Tibial nerve (tissue), 3 donors: ENCODE measurements around the gene LYPD5.

ENCODE experiments used
- CTCF ChIP-seq, 5 experiments: fragments of 200-600 bp in 3 of 5; fragments of 450-650 bp in 2 of 5; sonication (generic) in 3 of 5; IDR thresholded peaks; one replicate each; pipeline ENCODE4 v1.5.1; 2016 to 2019; ENCODE audit warnings: antibody characterized with exemption in 5 of 5, mild to moderate bottlenecking in 3 of 5, moderate library complexity in 2 of 5
- POLR2A ChIP-seq, 2 donors: fragments of 450-650 bp; IDR thresholded peaks; one replicate each; pipeline ENCODE4 v1.6.1; 2017; ENCODE audit warnings: antibody characterized with exemption in 2 of 2, mild to moderate bottlenecking in 2 of 2, moderate library complexity in 2 of 2

- no peak for TF ChIP-seq POLR2A (IDR thresholded peaks at IDR 0.05)
- TF ChIP-seq CTCF (IDR thresholded peaks at IDR 0.05) = no peak
These were observed 33.8 kb downstream of the LYPD5 start for GRCh38 chr19:43768273-43769050.
